Activated CD4-positive, alpha-beta T cell treated with anti-CD3 and anti-CD28 coated beads for 36 hours (primary cell): ENCODE data around the gene UCP1. TPM values are rescaled to one million over a fixed set of nuclear protein-coding genes. Genes with fewer than 3 reads are reported as not detected.

ENCODE experiments used
- ATAC-seq: fragments of 200-7000 bp; cut with Tn5 transposase; one replicate; pipeline ENCODE4 v1.10.0; 2021; ENCODE audit warnings: mild to moderate bottlenecking, moderate library complexity
- CTCF ChIA-PET: fragments of 350-600 bp; sonication (Branson Sonifier 250); formaldehyde crosslinking; loops from one replicate; lab custom pipeline; 2021; ENCODE audit warnings: antibody characterized with exemption; lab: Charles Lee
- POLR2A ChIA-PET: fragments of 350-600 bp; sonication (Branson Sonifier 250); formaldehyde crosslinking; loops from one replicate; lab custom pipeline; 2021; ENCODE audit warnings: antibody characterized with exemption, inconsistent platforms; lab: Charles Lee
- DNase-seq: peaks from one replicate; pipeline ENCODE4 v3.0.0-alpha.2; 2020
- H3K27ac Mint-ChIP-seq: one replicate; pipeline ENCODE4 v1.8.0; 2021; ENCODE audit warnings: mixed read lengths
- H3K27me3 Mint-ChIP-seq: one replicate; pipeline ENCODE4 v1.8.0; 2021; ENCODE audit warnings: mixed read lengths
- H3K36me3 Mint-ChIP-seq: one replicate; pipeline ENCODE4 v1.8.0; 2021; ENCODE audit warnings: low read depth, mixed read lengths
- H3K4me1 Mint-ChIP-seq: one replicate; pipeline ENCODE4 v1.8.0; 2021; ENCODE audit warnings: mixed read lengths
- H3K4me3 Mint-ChIP-seq: one replicate; pipeline ENCODE4 v1.8.0; 2021; ENCODE audit warnings: mild to moderate bottlenecking, moderate library complexity, mixed read lengths
- H3K9me3 Mint-ChIP-seq: one replicate; pipeline ENCODE4 v1.8.0; 2021; ENCODE audit warnings: low read depth, mixed read lengths
- intact Hi-C, 2 experiments: fragments of 100-400 bp; cut with DNase I in 1 of 2; cut with micrococcal nuclease in 1 of 2; formaldehyde crosslinking; loops; one replicate each; pipeline versions ENCODE4 v1.14.2 to v1.15.1; 2022 to 2024; cut with DNase I, micrococcal nuclease
- total RNA-seq, 2 experiments: library from RNA; stranded (reverse); gene quantifications; one replicate each; pipeline ENCODE4 v1.2.3, GENCODE V29; 2021

The UCP1 gene
- total RNA-seq, 2 experiments from 2014 or later = not detected

- intact Hi-C loops = no loop called here
- ChIA-PET POLR2A (no interaction called here), CTCF (interaction anchor here (0.9 to 1.5 kb wide), 2 partner anchors 8 to 76 kb away, joined by 3 to 5 read pairs; partner anchors contain the start of gene ELMOD2)
- H3K4me1 Mint-ChIP-seq = no peaks in the 10 kb centered on the region
- H3K9me3 Mint-ChIP-seq = no peaks in the 10 kb centered on the region
- no peak overlapping the region for H3K4me3 Mint-ChIP-seq
- no peaks in the 10 kb centered on the region for H3K36me3 Mint-ChIP-seq
- DNase-seq = no peak
- ATAC-seq = no peak
- H3K27me3 Mint-ChIP-seq = peaks cover 6% of the 10 kb centered on the region
- H3K27ac Mint-ChIP-seq = no peak overlapping the region
Observed at GRCh38 chr4:140600408-140600807, 31.6 kb upstream of the UCP1 start.

- H3K4me3 Mint-ChIP-seq = no peak overlapping the region
- H3K27ac Mint-ChIP-seq = no peak overlapping the region
- H3K36me3 Mint-ChIP-seq = peaks cover 2% of the 10 kb centered on the region
- ChIA-PET POLR2A (interaction anchor here (0.6 kb wide), 1 partner anchor 14 kb away, joined by 4 read pairs; no protein-coding TSS in a partner anchor), CTCF (interaction anchor here (1.2 kb wide), 1 partner anchor 235 kb away, joined by 3 read pairs; no protein-coding TSS in a partner anchor)
- DNase-seq (peak; percentile 14), ATAC-seq (peak; percentile 30)
- H3K9me3 Mint-ChIP-seq = peaks cover 9% of the 10 kb centered on the region
- peaks cover 23% of the 10 kb centered on the region for H3K27me3 Mint-ChIP-seq
- intact Hi-C loops = no loop called here
- peaks cover 11% of the 10 kb centered on the region for H3K4me1 Mint-ChIP-seq
Observed at GRCh38 chr4:140595065-140595464, 26.3 kb upstream of the UCP1 start.

DNA sequence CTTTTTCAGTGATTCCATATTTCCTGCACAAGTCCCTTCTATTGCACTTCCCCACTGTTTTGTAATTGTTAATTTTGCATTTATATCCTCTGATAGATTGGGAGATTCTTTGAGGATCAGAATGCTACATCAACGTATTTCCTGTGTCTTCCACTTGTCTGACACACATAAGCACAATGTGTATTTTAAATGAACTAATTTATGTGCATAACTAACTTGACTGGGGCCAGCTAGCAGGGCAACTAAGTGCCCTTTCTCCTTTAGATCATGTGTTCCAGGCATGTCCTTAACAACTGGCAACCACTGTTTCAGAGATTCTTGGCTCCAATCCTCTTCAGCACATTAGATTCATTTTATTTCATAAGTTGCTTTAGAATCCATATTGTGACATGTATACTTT, 15.7 kb upstream of the UCP1 start:
- Mint-ChIP-seq H3K9me3 (no peaks in the 10 kb centered on the region), H3K36me3 (no peaks in the 10 kb centered on the region), H3K27ac (no peak overlapping the region), H3K4me3 (no peak overlapping the region), H3K4me1 (no peaks in the 10 kb centered on the region), H3K27me3 (peaks cover 6% of the 10 kb centered on the region)
- CTCF ChIA-PET = interaction anchor here (0.5 to 1.5 kb wide), 4 partner anchors 13 to 1315 kb away, joined by 3 to 4 read pairs (median 3); no protein-coding TSS in a partner anchor
- no peak for DNase-seq
- POLR2A ChIA-PET = no interaction called here
- intact Hi-C loops = no loop called here
- no peak for ATAC-seq

- intact Hi-C loops = no loop called here
- Mint-ChIP-seq H3K27ac (no peak overlapping the region), H3K36me3 (no peaks in the 10 kb centered on the region), H3K4me1 (no peaks in the 10 kb centered on the region), H3K9me3 (no peaks in the 10 kb centered on the region), H3K27me3 (peaks cover 28% of the 10 kb centered on the region), H3K4me3 (no peak overlapping the region)
- ChIA-PET CTCF (no interaction called here), POLR2A (no interaction called here)
- DNase-seq (no peak), ATAC-seq (no peak)
Observed at GRCh38 chr4:140581078-140581477, 12.3 kb upstream of the UCP1 start.

GRCh38 chr4:140579278-140579677, 10.5 kb upstream of the UCP1 start:
- H3K4me1 Mint-ChIP-seq = no peaks in the 10 kb centered on the region
- H3K9me3 Mint-ChIP-seq = no peaks in the 10 kb centered on the region
- ChIA-PET CTCF (no interaction called here), POLR2A (no interaction called here)
- peaks cover 30% of the 10 kb centered on the region for H3K27me3 Mint-ChIP-seq
- no peak overlapping the region for H3K4me3 Mint-ChIP-seq
- DNase-seq (no peak), ATAC-seq (no peak)
- intact Hi-C loops = no loop called here
- no peaks in the 10 kb centered on the region for H3K36me3 Mint-ChIP-seq
- H3K27ac Mint-ChIP-seq = no peak overlapping the region

DNA sequence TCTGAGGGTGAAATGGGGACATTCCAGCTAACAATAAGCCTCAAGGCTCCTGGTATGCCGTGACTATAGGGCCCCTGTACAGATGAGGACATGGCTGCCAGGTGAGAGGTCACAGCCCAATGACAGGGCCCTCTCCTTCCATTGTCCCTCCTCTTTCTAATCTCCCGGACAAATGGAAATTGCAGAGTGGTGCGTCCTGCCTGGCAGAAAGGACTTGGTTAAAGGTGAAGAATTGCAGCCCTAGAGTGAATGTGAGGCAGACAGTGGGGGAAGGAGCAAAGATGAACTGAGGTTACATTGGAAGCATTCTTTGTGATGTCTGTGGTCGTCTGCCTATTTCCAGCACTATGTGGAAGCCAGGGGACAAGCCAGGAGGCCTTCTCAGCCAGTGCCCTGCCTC, 6.7 kb upstream of the UCP1 start:
- Mint-ChIP-seq H3K9me3 (peaks cover 12% of the 10 kb centered on the region), H3K4me1 (no peaks in the 10 kb centered on the region), H3K4me3 (no peak overlapping the region), H3K36me3 (no peaks in the 10 kb centered on the region), H3K27me3 (peaks cover 49% of the 10 kb centered on the region), H3K27ac (no peak overlapping the region)
- intact Hi-C loops = no loop called here
- ChIA-PET CTCF (no interaction called here), POLR2A (no interaction called here)
- ATAC-seq = no peak
- no peak for DNase-seq

GRCh38 chr4:140571620-140572019, 2.9 kb upstream of the UCP1 start:
- Mint-ChIP-seq H3K36me3 (no peaks in the 10 kb centered on the region), H3K27ac (no peak overlapping the region), H3K4me3 (no peak overlapping the region), H3K27me3 (peaks cover 54% of the 10 kb centered on the region), H3K4me1 (peaks cover 19% of the 10 kb centered on the region), H3K9me3 (peaks cover 12% of the 10 kb centered on the region)
- POLR2A ChIA-PET = no interaction called here
- no peak for DNase-seq
- ATAC-seq = no peak
- CTCF ChIA-PET = no interaction called here
- intact Hi-C loops = no loop called here

- Mint-ChIP-seq H3K9me3 (peaks cover 12% of the 10 kb centered on the region), H3K4me1 (peaks cover 19% of the 10 kb centered on the region), H3K4me3 (peak overlapping the region; percentile 54), H3K27me3 (peaks cover 52% of the 10 kb centered on the region), H3K36me3 (no peaks in the 10 kb centered on the region), H3K27ac (no peak overlapping the region)
- ATAC-seq (no peak), DNase-seq (no peak)
- CTCF ChIA-PET = no interaction called here
- intact Hi-C loops = no loop called here
- POLR2A ChIA-PET = no interaction called here
Observed at GRCh38 chr4:140569307-140569638, 512 bp upstream of the UCP1 start.

DNA sequence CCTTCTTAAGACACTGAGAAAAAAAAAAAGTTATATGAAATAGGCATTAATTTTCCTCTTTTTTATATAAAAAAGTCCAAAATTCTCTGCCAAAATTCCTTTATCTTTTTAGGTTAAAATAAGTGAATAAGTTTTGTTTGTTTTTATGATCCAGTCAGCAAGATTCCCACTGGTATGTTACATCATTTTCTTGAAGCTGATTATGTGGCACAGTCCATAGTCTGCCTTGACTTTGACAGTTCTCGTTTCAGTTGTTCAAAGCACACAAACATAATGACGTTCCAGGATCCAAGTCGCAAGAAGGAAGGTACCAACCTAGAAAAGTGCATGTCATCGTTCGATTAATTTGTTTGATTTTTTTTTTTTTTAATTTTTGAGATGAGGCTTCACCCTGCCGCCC, 9.1 kb downstream of the UCP1 start:
- peaks cover 18% of the 10 kb centered on the region for H3K4me1 Mint-ChIP-seq
- H3K9me3 Mint-ChIP-seq = no peaks in the 10 kb centered on the region
- peaks cover 25% of the 10 kb centered on the region for H3K27me3 Mint-ChIP-seq
- no peak for ATAC-seq
- H3K36me3 Mint-ChIP-seq = no peaks in the 10 kb centered on the region
- no peak overlapping the region for H3K27ac Mint-ChIP-seq
- POLR2A ChIA-PET = no interaction called here
- intact Hi-C loops = loop anchor here in 1 of 2 experiments (5.0 kb wide), 1 partner anchor 487 kb away; no protein-coding TSS in a partner anchor
- H3K4me3 Mint-ChIP-seq = no peak overlapping the region
- no peak for DNase-seq
- CTCF ChIA-PET = interaction anchor here (0.7 to 0.8 kb wide), 2 partner anchors 50 to 1435 kb away, joined by 3 to 4 read pairs; no protein-coding TSS in a partner anchor

- Mint-ChIP-seq H3K9me3 (no peaks in the 10 kb centered on the region), H3K4me1 (peaks cover 18% of the 10 kb centered on the region), H3K36me3 (peaks cover 4% of the 10 kb centered on the region), H3K4me3 (no peak overlapping the region), H3K27ac (no peak overlapping the region), H3K27me3 (peaks cover 22% of the 10 kb centered on the region)
- POLR2A ChIA-PET = no interaction called here
- no peak for DNase-seq
- intact Hi-C loops = loop anchor here in 1 of 2 experiments (1.0 to 5.0 kb wide), 2 partner anchors 7 to 486 kb away; no protein-coding TSS in a partner anchor
- no peak for ATAC-seq
- CTCF ChIA-PET = no interaction called here
Observed at GRCh38 chr4:140557831-140558435, 10.8 kb downstream of the UCP1 start.

- Mint-ChIP-seq H3K27ac (no peak overlapping the region), H3K4me3 (no peak overlapping the region), H3K9me3 (no peaks in the 10 kb centered on the region), H3K36me3 (peaks cover 10% of the 10 kb centered on the region), H3K4me1 (peaks cover 18% of the 10 kb centered on the region), H3K27me3 (peaks cover 18% of the 10 kb centered on the region)
- CTCF ChIA-PET = interaction anchor here (0.5 to 1.2 kb wide), 3 partner anchors 9 to 1279 kb away, joined by 3 read pairs; partner anchors contain the start of gene SCOC
- ATAC-seq (peak; percentile 99), DNase-seq (peak; percentile 37)
- intact Hi-C loops = loop anchor here (1.0 to 5.0 kb wide), 4 partner anchors 9 to 484 kb away; partner anchors contain the start of genes ELMOD2 (in 2 of the 2) and SCOC (in 1 of the 2)
- POLR2A ChIA-PET = interaction anchor here (0.6 kb wide), 1 partner anchor 318 kb away, joined by 6 read pairs; no protein-coding TSS in a partner anchor
Observed at GRCh38 chr4:140556372-140557085, 12.2 kb downstream of the UCP1 start.
